ENCODE data around the gene AFF1.
"Not testable (repeated sequence)": the region's sequence is repeated elsewhere in the genome, so short reads cannot be mapped to it uniquely, and the experiment has no call there.

Gene AFF1

GRCh38 chr4:87058356-87059073, 123.7 kb downstream of the AFF1 start:
- no peak for DNase-seq

GRCh38 chr4:87060957-87061356, 126.1 kb downstream of the AFF1 start:
- DNase-seq, result no peak

GRCh38 chr4:87065021-87065420, 130.2 kb downstream of the AFF1 start:
- DNase-seq, result no peak

- no peak for DNase-seq
Measured at GRCh38 chr4:87066403-87067123, 131.8 kb downstream of the AFF1 start.

- no peak for DNase-seq
Measured at GRCh38 chr4:87067124-87067885, 132.5 kb downstream of the AFF1 start.

GRCh38 chr4:87068583-87069021, 133.8 kb downstream of the AFF1 start:
- peak; percentile 37 for DNase-seq

GRCh38 chr4:87069037-87069742, 134.4 kb downstream of the AFF1 start:
- DNase-seq, result no peak

- DNase-seq, result no peak
Measured at GRCh38 chr4:87071401-87071800, 136.6 kb downstream of the AFF1 start.

- DNase-seq, result not testable (repeated sequence)
Measured at GRCh38 chr4:87072545-87072944, 137.7 kb downstream of the AFF1 start.

GRCh38 chr4:87073199-87074120, 138.6 kb downstream of the AFF1 start:
- peak; percentile 8 for DNase-seq

- DNase-seq, result no peak
Measured at GRCh38 chr4:87074121-87074488, 139.3 kb downstream of the AFF1 start.

GRCh38 chr4:87075876-87076275, 141.1 kb downstream of the AFF1 start:
- no peak for DNase-seq

- DNase-seq, result no peak
Measured at GRCh38 chr4:87076690-87077358, 142.0 kb downstream of the AFF1 start.

- DNase-seq, result no peak
Measured at GRCh38 chr4:87077914-87078585, 143.2 kb downstream of the AFF1 start.

- DNase-seq, result no peak
Measured at GRCh38 chr4:87078987-87079486, 144.2 kb downstream of the AFF1 start.

- DNase-seq, result no peak
Measured at GRCh38 chr4:87079967-87080366, 145.2 kb downstream of the AFF1 start.

- no peak for DNase-seq
Measured at GRCh38 chr4:87080462-87080861, 145.7 kb downstream of the AFF1 start.

GRCh38 chr4:87081826-87082225, 147.0 kb downstream of the AFF1 start:
- DNase-seq, result no peak

GRCh38 chr4:87085732-87086131, 150.9 kb downstream of the AFF1 start:
- not testable (repeated sequence) for DNase-seq

GRCh38 chr4:87086143-87086805, 151.5 kb downstream of the AFF1 start:
- no peak for DNase-seq

All from NCI-H774 (cell line).